Left forelimb (tissue), 1 donor: ENCODE measurements around the gene ELAVL1.
A peak's percentile ranks its signal among the peaks of the same experiment; 100 is the strongest.

Source experiments
- DNase-seq: peaks from one replicate; pipeline ENCODE4 v3.0.0-alpha.2; 2018; ENCODE audit warnings: low spot score

Gene ELAVL1

DNA sequence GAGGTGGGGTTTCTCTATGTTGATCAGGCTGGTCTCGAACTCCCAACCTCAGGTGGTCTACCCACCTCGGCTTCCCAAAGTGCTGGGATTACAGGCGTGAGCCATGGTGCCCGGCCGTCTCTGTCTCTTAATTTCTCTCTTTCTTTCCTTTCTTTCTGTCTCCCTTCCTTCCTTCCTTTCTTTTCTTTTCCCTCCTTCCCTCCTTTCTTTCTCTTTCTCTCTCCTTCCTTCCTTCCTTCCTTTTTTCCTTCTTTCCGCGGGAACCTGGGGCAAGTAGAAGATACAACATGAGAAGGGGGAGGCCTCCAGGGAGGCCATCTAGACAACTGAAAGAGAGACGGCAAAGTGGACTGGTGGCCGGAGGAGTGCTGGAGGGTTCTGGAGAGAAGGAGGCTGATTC lies 15.2 kb upstream of the ELAVL1 start:
- no peak for DNase-seq

DNA sequence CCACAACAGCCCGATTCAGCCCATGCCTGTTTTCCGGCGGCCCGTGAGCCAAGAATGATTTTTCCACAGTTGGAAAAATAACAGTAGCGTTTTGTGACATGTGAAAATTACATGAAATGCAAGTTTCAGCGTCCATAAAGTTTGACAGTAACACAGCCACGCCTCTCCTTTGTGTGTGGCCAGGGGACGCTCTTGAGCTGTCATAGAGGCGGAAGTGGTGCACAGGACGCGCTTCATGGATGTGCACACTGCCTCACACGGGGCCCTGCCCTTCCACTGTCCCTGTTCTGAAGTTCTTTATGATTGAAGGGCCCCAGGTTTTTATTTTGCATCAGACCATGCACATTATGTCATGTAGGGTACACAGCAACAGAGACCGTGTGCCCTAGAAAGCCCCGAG lies 12.4 kb upstream of the ELAVL1 start:
- DNase-seq: no peak

DNA sequence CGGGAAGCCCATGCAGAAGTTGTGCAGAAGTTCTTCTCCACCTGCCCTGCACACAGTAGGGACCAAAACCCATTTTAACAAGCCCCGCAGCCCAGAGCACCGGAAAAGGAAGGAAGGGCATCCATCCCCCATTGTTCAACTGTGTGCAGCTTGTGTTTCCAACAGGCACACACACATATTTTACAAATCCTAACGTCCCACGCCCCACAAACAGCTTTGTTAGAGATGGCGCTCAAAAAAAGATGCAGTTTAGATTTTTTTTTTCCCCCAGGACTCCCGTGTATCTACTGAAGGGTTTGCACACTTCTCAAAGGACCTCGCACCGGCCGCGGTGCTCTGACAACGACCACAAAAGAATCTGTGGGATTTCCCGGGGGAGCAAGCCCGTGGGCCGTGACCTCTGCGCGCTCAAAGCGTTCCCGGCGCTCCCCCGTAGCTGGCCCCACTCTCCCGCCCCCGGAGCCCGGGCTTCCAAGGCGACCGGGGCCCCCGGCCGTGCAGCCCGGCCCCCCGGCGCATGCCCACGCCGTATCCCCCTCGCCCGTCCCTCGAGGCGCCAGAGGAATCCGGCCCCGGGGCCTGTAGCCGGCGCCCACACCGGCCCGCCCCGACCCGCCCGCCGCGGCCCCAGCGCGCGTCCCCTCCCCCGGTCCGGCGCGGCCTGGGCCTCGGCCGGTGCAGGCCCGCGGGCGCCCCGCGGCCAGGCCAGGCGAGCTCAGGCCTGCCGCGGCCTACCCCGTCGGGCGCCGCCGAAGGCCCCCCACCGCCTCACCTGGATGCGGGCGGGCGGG lies 523 bp downstream of the ELAVL1 start:
- DNase-seq: no peak

DNA sequence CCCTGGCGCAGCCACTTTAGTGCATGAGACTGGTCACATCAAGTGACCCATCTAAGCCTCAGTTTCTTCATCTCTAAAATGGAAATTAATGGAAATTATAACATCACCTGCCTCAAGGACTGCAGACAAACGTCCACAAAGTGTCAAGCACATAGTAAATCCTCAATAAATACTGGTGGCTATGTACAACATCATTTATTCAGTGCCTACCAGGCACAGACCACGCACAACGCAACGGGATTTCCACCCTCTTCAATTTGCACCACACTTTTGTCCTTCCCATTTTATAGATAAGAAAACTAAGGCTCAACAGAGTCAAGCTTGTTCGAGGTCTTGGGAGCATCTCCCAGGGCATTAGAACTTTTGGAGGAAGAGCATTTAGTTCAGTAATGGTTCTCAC lies 1.4 kb downstream of the ELAVL1 start:
- no peak for DNase-seq

DNA sequence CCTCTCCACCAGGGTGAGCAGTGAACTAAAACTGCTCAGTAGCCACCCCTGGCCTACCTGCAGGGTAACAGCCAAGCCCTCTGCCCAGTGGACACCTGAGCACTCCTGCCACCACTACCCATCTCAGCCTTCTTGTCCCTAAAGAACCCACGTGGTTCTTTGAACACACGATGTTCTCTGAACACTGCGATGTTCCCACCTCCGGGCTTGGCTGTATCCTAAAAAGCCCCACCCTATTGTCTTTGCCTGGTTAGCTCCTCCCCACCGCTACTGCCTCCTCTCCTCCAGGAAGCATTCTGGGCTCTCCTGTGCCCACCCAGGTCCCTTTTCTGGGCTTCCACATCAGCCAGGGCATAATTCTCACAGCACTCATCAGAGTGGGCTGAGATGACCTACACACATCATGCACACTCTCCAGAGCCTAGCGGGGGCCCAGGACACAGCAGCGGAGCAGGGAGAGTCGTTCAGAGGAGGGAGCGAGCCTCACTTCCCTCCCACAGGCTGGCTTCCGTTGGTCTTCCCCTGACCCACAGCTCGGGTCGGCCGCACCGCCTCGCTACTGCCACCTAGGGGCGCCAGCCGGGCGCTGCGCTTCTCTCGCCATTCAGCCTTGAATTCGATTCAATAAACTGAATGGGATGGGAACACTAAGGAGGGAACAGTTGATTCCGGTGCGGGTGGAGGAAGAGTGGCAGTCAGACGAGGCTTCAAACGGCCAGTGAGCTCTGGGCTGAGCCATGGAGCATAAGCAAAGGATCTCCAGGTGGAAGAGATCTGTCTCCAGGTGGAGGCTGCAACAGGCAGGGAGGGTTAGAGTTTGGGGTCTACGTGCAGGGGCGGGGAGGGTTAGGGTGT lies 3.2 kb downstream of the ELAVL1 start:
- peak; percentile 84 for DNase-seq

DNA sequence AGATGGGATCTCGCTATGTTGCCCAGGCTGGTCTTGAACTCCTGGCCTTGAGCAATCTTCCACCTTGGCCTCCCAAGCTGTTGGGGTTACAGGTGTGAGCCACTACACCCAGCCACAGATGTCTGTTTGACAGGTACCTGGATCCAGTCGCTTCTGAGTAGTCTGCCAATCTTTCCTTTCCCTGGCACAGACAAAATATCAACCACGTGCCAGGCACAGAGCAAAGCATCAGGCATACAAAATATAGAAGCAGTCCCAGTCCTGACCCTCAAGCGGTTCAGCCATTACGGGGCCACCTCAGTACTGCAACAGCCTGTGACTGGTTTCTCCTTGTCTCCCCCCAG lies 3.8 kb downstream of the ELAVL1 start:
- no peak for DNase-seq

DNA sequence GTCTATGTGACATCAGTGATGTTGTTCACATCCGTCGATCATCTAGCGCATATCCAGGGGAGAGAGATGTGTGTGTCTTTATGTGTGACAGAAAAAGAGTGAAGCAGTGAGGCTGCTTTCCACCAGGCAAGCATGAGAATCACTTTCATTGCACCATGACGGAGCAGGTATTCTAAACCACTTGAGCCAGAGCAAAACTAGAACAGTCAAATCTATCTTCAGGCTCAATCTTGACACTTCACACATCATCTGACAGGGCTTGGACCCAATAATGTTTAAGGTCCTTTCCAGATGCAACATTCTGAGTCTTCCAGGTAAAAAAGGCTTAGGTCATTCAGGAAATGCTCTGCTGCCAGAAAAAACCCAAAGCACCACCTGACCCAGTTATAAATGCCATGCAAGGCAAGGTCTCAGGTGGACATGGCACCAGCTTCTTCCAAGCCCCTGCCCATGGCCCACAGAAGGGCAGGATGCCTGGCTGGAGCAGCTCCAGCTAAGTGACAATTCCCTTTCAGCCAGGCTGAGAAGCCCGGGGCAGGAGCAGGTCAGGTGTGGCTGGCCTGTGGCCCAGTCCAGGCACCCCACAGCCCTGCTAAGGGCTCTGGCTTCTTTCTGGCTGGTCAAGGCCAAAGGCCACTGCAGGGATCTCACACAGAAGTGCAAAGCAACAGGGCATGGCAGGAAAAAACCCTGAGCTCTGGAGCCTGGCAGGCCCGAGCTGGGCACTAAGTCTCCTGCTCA lies 5.0 kb downstream of the ELAVL1 start:
- DNase-seq: no peak

DNA sequence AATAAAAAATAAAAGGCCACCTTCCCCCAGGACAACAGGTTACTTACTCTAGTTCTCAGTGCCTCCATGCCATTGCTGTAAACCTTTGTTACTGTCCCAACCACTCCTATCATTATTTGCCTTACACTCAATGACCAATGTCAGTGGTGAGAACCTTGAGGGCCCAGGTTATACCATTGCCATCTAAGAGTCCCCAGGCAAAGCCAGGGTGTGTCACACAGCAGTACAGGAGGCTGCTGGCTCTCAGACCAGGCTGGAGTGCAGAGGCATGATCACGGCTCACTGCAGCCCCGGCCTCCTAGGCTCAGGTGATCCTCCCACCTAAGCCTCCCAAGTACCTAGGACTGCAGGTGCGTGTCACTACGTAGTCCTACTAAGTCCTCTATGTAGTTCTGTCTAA lies 6.1 kb downstream of the ELAVL1 start:
- no peak for DNase-seq

DNA sequence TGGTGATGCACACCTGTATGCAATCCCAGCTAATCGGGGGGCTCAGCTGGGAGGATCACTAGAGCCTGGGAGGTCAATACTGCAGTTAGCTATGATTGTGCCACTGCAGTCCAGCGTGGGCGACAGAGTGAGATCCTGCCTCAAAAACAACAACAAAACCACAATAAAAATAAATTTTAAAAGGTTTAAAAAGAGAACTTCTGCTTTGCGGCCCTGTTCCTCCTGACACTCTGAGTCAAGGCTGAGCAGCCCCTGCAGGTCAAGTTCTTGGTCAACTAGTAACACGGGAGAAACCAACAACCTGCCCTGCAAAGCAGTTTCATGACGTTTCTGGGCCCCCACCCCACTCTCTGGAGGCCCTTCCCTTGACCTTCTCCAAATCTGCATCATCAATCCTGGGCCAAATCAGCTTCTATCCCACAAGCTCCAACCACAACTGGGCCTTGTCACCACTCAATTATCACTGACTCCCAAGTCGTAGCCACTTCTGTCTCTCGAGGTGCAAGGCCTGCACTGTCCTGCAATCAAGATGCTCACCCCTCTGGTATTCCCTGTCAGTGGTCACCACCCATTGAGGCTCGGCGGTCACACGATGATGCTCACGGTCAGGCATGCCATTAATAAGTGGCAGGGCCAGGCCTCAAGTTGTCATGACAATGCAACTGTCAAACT lies 7.5 kb downstream of the ELAVL1 start:
- DNase-seq: no peak

DNA sequence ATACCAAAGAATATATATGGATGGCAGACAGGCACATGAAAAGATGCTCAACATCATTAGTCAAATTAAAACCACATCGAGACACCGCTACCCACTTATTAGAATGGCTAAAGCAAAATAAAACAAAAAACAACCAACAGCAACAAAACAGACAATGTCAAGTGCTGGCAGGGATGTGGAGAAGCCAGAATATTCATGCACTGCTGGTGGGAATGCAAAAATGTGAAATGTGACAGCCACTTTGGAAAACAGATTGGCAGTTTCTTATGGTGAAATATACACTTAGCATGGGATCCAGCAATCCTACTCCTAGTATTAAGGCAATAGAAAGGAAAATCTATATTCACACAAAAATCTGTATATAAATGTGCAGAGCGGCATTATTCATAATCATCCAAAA lies 8.6 kb downstream of the ELAVL1 start:
- no peak for DNase-seq

DNA sequence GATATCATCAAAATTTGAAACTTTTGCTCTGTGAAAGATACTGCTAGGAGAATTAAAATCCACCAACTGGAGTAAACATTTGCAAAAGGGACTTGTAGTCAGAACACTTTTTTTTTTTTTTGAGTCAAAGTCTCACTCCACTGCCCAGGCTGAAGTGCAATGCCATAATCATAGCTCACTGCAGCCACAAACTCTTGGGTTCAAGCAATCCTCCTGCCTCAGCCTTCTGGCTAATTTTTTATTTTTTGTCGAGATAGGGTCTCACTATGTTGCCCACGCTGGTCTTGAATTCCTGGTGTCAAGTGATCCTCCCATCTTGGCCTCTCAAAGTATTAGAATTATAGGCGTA lies 9.7 kb downstream of the ELAVL1 start:
- no peak for DNase-seq

DNA sequence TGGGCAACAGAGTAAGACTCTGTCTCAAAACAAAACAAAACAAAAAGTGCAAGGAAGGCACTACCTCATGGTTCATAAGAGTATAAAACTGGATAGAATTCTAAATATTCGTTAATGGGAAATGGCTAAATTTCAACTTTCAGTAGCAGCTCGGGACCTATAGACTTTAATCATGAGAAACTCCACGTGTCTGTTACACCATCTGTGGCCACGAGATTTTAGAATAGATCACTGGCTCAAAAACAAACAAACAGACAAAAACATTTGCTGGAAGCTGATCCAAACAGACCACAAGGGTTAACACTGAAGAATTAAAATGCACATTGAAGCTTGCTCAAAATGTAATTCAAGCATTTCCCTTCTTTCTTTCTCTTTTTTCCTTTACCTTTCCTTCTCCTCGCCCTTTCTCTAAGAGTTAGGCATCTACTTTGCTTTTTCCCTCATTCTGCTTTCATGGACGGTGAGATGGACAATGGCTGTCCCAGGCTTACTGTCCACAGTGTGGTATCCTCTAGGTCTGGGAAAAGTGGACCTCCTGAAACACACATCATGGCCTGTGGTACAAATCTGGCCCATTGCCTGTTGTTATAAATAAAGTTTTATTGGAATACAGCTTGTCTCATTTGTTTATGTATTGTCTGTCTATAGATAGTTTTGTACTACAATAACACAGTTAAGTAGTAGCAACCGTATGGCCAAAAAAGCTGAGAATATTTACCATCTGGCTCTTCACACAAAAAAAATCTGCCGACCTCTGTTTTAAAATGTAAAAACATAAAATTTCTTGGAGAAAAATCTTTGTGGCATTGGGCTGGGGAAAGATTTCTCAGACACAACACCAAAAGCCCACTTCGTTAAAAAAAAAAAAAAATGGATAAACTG lies 10.3 kb downstream of the ELAVL1 start:
- DNase-seq: no peak

DNA sequence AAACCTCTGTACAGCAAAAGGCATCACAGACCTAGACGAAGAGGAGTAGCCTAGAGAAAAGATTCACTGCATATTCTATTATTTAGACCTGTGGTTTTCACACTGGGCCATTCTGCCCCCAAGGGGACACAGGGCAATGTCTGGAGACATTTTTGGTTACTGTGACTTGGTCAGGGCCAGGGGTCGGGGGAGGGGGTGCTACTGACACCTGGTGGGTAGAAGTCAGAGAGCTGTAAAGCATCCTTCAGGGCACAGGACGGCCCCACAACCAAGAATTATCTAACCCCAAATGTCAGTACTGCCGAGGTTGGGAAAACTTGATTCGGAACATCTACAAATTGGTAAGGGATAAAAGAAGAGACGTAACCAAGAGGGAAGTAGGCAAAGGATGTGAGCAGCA lies 11.3 kb downstream of the ELAVL1 start:
- no peak for DNase-seq

DNA sequence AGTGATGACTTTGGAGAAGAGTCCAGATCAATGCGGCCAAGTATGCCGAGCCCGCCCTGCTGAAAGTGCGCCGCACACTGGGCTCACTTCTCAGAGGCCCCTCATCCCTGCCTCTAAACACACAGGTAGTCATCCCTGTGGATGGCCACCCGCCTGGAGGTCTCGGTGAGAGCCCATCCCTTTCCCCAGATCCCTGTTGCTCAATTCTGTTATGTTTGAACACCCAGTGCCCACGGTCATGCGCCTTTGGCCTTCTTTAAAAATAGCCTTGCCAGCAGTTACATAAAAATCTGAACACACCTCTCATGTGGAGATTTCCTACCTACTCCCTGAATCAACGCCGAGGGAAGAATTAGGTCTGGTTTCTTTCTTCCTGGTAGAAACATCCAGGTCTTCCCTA lies 11.9 kb downstream of the ELAVL1 start:
- DNase-seq: no peak

DNA sequence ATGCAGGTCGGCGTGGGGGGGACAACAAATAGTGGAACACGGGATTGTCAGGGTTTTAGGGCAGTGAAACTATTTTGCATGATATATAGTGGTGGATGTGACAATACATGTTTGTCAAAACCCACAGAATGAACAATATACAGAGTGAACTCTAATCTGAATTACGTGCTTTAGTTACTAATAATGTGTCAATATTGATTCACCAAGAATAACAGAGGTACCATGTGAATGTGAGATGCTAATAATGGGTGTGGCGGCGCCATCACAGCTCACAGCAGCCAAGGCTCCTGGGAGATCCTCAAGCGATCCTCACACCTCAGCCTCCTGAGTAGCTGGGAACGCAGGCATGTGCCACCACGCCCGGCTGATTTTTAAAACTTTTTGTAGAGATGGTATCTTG lies 12.9 kb downstream of the ELAVL1 start:
- no peak for DNase-seq

DNA sequence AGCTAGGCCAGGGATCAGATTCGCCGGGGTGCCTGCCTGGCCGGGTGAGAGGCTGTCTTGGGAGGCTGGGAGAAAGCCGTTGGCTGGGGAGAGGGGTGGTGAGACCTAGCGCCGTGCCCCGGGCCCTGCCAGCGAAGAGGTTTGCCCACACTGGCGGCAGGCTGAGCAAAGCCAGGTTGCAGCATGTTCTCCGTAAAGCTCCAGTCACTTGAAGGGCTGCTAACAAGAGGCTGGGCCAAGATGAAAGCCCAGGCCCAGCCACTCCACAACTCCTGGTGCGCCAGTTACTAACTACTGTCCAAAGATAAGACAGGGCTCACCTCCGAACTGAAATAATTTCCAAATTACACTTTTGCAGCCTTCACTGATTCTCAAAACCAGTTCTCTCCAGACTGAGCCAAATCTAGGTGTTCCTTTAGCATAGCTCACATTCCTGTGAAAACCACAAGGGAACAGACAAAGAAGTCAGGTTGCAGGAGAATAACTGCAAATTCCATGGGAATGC lies 16.3 kb downstream of the ELAVL1 start:
- DNase-seq: no peak

DNA sequence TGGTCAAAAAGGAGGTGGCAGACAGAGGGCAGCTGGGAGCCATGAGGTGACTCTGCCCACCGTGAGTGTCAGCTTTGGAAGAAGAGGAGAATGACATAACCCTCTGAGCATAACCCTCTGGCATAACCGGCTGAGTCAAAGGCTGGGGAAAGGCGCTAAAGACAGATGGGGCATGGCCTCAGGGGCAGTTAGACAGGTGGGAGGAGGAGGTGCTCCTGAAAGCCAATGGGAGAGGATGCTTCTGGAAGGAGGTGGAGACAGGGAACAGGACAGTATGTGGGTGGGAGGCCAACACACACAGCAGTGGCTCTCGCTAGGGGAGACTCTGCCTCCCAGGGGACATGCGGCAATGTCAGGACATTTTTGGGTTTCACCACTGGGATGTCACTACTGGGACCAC lies 17.1 kb downstream of the ELAVL1 start:
- no peak for DNase-seq

DNA sequence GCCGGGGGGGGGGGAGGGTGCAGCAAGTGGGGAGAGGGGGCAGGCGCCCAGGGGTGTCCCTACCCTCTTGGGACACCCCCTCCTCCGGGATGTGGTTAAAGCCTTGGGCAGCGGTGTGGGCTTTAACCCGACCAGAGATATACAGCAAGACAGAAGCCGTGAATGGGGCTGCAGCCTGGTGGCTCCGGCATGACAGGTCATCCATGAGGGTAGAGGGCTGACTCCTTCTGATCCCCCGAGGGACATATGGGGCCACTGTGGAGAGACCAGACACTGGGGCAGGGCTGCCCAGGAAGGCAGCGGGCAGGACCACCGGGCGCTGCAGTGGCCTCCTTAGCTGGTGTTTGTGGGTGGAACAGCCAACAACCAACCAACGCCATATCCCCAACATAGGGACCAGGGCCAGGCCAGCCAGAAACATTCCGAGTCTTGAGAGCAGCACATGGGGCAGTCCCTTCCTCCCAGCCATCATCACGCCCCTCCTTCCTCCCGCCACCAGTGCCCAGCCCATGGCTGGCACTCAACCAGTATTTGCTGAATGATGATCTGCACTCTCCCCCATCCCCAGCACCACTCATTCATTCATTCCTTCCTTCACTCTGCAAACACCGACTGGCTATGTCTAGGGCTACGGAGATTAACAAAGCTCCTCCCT lies 18.2 kb downstream of the ELAVL1 start:
- DNase-seq: no peak

DNA sequence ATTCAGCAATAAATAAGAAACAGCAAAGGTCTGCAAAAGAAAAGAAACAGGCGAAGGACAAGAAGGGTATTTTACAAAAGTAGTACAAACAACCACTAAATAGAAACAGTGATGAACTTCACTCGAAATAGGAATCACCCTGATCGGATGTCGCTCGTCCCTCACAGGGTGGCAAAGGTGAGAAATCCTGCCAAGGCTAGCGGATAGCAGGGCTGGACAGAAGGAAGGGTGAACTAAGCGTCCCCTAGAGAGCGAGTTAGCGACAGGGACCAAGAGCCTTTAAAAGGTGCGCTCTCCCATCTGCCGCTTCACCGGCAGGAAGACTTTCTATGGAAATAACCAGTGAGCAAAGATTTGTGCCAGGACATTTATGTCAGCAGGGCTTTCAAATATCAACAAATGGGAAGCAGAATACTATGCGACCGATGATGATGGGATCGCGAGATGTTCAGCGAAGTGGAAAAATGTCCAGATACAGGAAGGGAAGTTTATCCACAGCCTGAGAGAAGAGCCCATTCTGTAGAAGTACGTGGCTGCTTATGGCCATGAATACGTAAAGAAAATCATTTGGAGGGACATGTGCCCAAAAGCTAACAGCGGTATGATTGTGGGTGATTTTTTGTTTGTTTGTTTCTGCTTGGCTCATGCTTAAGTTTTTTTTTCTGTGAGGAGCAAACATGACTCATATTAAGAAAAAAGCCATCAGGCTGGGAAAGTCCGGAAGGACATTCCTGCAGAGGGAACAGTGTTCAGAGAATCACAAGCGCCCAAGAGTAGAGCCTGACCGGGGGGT lies 18.9 kb downstream of the ELAVL1 start:
- DNase-seq: no peak

DNA sequence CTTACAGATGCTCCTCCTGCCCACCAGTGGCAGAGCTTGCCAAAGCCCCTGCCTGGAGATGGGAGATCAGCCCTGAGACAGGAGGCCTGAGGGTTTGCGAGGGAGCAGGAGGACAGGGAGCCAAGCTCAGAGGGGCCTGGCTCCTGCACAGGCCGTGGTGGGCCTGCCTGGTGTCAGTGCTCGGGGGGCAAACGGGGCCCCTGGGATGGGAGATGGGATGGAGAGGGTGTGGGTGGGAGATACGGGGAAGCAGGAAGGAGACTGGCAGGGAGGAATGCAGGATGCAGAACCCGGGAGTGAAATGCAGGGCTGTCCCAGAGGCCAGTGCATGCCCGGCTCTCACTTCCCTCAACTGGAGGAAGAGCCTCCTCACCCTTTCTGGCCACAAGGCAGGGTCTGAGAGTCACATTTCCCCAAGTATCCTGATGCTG lies 19.9 kb downstream of the ELAVL1 start:
- DNase-seq: no peak
